Esophagus muscularis mucosa (tissue), 4 donors: Measurements from ENCODE around the gene NFKB2.

Experiments used
- CTCF ChIP-seq, 3 experiments: fragments of 200-600 bp in 2 of 3; fragments of 450-650 bp in 1 of 3; sonication (generic) in 2 of 3; IDR thresholded peaks; one replicate each; pipeline ENCODE4 v1.5.1; 2017 to 2019; ENCODE audit warnings: antibody characterized with exemption in 3 of 3, mild to moderate bottlenecking in 2 of 3, moderate library complexity in 1 of 3
- EP300 ChIP-seq: sonication (generic); formaldehyde crosslinking; IDR thresholded peaks from one replicate; pipeline ENCODE4 v1.6.1; 2017; ENCODE audit warnings: antibody characterized with exemption
- POLR2A ChIP-seq: fragments of 450-650 bp; IDR thresholded peaks from one replicate; pipeline ENCODE4 v1.6.1; 2017; ENCODE audit warnings: antibody characterized with exemption, moderate library complexity, mild to moderate bottlenecking, low read depth
- POLR2AphosphoS5 ChIP-seq, 2 donors: sonication (generic); formaldehyde crosslinking; IDR thresholded peaks; one replicate each; pipeline ENCODE4 v1.6.1; 2017; ENCODE audit warnings: antibody characterized with exemption in 2 of 2

- TF ChIP-seq POLR2A (no peak), CTCF (IDR thresholded peaks at IDR 0.05) (no peak), EP300 (no peak), POLR2AphosphoS5 (IDR thresholded peaks at IDR 0.05) (no peak)
Measured at GRCh38 chr10:102426803-102427287, 31.3 kb downstream of the NFKB2 start.
